ENCODE results near the gene PLIN4.

The PLIN4 gene

DNA sequence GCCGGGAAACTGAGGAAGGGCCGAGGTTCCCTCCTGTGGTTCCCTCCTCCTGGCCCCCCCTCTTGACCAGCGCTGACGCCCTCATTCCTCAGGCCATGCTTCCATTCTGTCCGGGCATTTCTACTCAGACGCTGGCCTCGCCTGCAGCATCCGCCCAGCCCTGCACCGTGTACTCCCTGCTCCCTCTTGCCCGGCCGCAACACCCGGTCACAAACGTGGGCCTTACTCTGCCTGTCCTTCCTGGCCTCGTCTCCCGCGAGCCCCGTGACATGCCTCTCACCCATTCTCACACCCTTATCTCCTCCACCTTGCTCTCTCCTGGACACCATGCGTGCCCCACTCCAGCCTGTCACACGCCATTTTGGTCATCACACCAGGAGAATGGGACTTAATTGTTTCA lies 34.9 kb downstream of the PLIN4 start:
- DNase-seq = no peak

DNA sequence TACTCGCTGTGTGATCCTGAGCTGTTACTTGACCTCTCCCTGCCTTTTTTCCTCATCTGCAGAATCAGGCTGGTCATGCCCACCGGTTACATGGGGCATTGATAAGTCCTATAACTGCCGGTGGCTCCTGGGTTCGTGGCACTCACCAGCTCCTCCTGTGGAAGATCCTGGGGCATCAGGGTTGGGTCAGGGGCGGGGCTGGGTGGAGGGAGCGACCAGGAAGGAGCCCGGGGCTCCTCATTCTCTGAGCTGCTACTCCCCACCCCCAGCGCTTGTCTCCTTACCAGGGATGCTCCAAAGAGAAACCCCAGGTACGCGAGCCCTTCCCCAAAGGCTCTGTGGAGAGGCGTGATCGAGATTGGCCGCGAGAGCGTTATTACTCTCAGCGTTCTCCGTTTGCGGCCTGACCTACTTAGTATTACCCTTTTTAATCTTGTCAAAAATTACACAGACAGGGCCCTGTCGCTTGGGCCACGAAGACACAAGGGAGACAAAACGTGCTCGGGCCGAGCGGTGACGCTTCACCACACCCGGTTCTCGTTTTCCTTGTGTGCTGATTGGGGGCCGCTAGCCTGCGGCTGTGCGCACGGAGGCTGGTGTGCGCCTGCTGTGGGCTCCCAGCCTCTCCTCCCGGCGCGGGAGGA lies 35.4 kb downstream of the PLIN4 start:
- no peak for DNase-seq

DNA sequence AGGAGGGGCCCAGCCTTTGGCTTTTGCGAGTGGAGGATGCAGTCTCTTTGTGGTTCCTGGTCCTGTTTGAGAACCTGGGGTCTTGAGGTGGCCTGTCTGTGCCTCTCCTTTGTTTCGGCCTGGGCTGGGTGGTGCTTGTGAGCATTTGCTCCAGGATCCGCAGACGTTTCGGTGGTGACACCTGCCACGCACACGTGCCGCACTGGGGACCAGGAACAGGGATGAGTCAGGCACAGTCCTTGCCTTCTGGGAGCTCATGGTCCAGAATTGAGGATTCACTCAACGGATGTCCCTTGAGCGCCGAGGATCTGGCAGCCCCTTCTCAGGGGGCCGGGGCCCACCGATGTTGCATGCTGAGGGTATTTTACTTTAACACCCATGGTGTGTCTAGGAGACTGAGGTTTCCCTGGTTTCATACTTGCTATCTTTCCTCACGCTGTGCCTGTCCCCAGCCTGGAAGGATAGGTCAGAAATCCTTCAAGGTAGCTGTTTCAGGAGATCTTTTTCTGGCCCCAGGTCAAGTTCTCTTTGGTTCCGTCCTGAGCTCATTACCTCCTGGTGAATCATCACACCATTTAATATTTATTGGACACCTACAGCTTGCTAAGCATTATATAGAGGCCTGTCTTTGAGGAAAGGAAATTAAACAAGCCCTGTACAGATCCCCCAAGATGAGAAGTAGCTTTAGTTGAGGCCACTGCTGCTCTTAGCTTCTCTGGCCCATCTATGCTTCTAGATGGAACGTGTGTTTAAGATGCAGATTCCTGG lies 41.1 kb downstream of the PLIN4 start:
- DNase-seq = no peak

DNA sequence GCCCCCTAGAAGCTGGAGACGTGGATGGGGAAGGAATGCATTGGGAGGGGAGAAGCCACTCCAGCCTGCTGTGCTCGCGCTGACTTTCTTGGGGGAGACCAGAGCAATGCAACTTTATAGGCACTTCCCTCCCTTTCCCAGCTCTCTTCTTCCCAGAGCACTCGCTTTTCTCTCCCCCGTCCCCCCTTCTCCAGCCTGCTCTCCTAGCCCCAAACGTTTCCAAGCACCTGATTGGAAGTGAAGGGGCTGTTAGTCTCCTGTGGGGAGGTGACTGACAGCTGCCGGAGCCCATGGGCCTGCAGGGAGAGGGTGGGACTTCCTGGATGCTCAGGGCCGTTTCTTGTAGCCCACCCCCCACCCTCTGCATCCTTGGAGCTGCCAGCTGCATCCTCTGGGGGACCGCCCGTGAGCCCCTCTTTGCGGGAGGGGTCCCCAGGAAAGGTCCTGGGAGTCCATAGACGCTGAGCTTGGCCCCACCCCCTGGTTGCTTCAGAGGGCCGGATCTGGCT lies 43.7 kb downstream of the PLIN4 start:
- DNase-seq = peak; percentile 55

DNA sequence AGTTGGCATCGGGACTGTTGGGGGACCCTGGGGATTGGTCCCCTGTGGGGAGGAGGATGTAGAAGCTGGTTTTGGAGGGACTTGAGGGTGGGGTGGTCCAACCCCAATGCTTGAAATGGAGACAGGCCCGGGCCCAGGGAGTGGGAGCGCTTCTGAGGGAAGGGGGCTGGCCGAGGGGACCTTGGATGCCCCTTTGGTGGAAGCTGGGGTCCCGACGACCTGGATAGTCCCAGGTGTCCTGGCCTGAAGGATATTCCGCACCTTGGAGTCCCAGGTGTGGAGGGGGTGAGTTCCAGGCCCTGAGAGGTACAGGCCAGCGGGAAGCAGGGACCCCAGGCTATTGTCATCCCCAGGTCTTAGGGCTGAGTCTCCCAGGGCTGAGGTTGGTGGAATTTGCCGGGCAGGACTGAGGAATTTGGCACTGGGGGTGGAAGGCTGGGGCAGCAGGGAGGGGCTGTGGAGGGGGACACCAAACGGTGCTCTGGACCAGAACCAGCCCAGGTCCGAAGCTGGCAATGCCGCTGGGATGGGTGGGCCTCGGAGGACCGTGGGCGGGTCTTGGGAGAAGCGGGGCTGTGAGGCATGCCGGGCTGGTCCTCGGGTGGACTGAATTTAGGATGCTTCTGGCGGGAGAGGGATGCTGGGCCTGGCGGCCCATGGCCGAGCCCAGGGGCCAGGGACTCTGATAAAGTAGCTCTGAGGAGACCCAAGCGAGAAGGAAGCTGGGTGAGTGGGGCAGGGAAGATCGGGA lies 44.3 kb downstream of the PLIN4 start:
- no peak for DNase-seq

DNA sequence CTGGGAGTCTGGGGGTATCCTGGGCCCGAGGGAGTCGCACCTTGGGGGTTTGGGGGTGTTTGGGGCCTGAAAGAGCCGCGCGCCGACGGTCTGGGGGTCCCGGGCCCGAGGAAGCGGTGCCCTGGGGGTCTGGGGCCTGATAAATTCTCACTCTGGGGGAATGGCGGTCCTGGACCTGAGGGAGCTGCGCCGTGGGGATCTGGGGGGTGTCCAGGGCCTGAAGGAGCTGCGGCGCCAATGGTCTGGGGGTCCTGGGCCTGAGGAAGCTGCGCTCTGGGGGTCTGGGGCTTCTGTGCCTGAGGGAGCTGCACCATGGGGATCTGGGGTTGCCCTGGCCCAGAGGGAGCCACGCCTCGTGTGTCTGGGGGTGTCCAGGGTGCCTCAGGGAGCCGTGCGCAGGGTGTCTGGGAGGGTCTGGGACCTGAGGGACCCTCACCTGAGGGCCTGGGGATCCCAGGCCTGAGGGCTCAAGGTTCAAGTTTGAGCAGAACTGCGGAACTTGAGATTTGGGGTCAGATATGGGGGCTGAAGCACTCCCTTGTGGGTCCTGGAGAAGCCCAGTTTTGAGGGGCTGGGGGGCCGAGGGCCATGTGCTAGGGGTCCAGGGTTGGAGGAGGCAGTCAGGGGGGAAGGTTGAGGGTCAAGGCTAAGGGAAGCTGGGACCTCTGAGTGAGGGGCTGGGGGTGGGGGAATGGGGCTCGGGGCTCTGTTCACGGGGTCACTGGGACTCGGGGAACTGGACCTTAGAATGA lies 45.1 kb downstream of the PLIN4 start:
- DNase-seq = no peak

DNA sequence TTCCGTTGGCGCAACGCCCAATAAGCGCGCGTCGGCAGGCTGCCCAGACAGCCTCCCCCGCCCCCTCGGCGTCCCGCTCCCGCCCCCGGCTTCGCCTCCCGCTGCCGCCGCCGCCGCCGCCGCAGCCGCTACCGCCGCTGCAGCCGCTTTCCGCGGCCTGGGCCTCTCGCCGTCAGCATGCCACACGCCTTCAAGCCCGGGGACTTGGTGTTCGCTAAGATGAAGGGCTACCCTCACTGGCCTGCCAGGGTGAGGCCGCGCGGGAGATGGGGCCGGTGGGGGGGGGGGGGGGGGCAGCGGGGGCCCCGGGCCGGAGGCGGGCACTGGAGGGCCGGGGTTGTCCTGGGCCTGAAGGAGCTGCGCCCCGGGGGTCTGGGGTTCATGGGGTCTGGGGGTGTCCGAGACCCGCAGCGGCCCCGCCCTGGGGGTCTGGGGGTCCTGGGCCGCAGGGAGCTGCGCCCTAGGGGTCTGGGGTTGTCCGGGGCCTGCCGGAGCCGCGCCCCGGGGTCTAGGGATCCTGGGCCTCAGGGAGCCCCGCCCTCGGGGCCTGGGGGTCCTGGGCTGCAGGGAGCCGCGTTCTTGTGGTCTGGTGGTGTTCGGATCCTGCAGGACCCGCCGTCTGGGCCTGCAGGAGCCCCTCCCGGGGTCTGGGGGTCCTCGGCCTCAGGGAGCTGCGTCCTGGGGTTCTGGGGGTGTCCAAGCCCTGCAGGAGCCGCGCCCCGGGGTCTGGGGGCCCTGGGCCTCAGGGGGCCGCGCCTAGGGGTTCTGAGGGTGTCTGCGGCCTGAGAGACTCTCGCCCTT lies 45.9 kb downstream of the PLIN4 start, which contains the start of gene HDGFL2:
HDGFL2 (plus strand) TSS at position 124 of the 801 bp plus-strand sequence; CDS start at position 178, 54 bp downstream.
- DNase-seq = no peak

DNA sequence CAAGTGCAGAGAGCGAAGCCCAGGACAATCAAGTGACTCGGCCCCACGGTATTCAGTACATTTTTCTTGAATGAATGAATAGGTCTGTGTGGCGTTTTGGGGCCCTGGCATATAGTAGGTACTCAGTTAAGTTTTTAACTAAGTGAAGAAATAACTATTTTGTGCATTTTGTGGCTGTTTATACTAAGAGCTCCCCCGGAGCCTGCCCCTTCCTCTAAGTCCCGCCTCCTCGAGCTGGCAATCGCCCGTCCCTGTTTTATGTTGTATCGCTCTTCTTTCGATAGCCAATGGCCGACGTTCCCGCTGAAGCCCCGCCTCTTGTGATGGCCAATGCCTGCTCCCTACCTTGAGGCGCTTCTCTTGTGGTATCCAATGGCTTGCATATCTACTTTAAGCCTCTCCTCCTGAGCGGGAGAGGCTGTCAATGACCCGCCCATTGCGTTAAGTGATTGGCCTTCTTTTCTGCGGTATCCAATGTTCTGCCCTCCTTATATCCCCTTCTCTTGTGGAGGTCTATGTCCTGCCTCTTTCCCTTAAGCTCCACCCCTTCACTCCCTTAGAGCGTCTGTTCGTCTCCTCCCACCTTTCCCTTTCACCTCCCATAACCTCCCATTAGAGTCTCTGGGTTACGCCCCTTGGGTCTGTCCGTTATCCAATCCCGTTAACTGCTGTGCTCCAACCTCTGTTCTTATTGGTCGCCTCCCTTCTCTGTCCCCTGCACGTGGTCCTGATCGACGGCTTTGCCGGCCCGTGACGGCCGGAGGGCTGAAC lies 46.7 kb downstream of the PLIN4 start:
- peak; percentile 100 for DNase-seq

DNA sequence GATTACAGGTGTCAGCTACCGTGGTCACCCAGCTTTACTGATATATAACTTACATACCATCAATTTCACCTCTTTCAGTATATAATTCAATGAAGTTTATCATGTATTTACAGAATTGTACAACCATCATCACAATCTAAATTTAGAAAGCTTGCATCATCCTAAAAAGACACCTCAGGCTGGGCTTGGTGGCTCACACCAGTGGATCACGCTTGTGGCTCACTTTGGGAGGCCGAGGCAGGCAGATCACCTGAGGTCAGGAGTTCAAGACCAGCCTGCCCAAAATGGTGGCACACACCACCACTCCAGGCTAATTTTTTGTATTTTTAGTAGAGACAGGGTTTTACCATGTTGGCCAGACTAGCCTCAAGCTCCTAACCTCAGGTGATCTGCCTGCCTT lies 50.5 kb downstream of the PLIN4 start:
- no peak for DNase-seq

DNA sequence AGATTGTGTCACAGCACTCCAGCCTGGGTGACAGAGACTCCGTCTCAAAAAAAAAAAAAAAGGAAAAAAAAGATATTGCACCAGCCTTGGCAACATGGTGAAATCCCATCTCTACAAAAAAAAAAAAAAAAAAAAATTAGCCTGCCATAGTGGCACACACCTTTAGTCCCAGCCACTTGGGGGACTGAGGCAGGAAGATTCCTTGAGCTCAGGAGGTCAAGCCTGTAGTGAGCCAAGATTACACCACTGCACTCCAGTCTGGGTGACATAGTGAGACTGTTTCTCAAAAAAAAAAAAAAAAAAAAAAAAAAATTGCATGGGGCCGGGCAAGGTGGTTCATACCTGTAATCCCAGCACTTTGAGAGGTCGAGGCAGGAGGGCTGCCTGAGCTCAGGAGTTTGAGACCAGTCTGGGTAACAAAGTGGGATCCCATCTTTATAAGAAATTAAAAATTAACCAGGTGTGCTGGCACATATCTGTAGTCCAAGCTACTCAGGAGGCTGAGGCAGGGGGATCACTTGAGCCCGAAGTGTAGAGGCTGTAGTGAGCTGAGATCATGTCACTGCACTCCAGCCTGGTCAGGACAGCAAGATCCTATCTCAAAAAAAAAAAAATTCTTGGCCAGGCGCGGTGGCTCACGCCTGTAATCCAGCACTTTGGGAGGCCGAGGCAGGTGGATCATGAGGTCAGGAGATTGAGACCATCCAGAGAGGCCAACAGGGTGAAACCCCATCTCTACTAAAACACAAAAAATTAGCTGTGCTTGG lies 53.3 kb downstream of the PLIN4 start:
- no peak for DNase-seq

DNA sequence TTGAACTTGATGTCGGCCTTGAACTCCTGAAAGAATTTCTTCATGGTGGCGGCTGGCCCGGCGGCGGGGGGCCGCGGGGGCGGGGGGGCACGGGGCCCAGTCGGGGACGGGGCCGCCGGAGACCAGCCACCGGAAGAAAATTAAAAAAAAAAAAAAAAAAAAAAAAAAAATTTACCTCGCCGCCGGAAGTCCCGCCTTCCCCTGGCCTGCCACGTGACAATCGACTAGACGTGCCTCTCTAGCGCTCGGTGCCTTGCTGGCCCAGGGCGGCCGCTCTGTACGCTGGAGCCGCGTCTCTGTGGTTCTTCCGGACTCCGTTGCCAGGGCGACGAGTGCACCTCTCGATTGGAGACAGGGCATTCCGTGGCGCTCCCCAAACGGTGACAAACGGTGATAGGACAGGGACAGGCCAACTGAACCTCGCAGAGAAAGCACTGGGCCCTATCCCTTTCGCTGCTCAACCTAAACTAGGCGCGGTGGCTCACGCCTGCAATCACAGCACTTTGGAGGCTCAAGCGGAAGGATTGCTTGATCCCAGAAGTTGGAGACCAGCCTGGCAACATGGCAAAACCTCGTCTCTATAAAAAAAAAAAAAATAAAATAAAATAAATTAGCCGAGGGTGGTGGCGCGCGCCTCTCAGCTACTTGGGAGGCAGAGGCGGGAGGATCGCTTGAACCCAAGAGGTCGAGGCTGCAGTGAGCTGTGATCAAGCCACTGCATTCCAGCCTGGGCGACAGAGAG lies 60.5 kb downstream of the PLIN4 start, which contains the start of gene UBXN6:
UBXN6 (minus strand) TSS at position 141 of the 742 bp plus-strand sequence; CDS start at position 44, 97 bp downstream.
- peak; percentile 98 for DNase-seq

DNA sequence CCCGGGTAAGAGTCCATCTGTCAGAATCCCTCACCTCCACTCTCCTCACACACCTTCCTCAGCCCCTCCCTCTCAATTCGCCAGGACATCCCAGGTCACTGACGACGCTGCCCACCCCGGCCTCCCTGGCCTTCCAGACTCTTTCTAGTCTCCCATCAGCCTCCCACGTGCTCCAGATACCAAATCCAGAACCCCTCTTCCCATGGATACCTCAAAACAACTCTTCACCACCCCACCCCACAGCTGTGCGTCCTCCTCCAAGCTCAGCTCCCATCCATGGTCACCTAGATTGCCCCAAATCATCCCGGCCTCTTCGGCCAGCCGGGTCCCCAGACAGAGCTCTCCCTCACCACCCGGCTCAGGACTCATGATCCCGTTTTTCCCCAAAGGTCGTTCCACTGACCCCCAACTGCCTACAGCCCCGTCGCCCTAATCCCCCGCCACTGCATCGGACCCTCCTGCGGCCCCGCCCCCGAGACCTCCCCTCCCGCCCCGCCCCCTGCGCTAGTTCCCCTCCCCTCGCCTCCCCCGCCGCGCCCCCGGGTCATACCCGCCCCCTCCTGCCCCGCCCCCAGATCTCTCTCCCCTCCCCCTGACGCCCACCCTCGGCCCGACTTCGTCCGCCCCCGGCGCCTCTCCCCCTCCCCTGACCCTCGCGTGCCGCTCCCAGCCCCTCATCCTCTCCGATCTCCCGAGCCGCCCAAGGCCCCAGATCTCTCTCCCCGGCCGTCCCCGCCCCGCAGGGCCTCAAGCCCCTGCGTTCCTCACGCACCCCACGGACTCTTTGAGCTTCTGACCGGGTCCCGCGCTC lies 61.2 kb downstream of the PLIN4 start:
- no peak for DNase-seq

DNA sequence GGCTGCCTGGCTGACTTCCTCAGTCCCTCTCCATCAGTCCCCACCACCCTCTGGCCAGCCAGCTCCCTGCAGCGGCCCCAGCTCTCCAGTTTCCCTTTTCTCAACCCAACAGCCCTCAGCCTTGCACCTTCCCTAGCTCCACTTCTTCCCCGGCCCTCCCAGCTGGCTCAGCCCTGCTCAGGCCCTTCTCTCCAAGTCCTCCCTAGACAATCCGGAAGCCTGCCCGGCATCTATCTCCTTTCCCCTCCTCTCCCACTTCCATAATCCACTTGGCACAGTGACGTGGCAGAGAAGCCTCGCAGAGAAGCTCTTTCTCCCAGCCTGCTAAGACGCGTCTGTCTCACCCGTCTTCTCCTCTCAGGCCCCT lies 61.8 kb downstream of the PLIN4 start:
- no peak for DNase-seq

DNA sequence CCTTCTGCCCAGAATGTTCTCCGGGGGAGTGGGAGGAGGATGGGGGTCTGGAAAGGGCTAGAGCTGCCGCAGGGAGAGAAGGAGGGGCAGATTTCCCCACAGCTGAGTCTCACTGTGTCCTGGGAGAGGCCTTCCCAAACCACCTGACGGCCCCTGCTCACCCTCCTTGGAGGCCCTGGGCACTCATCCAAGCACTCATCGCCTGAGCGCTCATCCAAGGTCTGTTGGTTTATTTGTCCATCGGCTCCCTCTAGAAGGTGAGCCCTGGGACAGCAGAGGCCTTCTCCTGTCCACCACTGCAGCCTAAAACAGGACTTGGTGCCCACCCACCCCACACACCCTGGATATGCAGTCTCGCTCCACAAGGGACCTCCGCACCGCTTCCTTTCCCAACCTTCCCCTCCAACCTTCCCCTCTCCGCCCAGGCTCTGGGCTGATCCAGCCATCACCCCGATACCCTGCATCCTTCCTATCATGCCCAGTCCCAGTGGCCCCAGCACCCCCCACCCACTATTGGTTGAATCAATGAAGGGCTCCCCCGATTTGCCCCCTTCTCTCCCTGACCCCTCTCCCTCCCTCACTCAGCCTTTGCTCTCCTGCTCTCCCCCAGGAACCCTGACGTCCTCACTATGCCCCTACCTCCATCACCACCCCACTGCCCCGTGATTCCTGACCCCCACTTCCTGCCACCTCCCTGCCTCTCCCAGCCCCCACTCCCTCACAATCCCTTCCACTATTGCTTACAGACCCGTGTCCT lies 62.4 kb downstream of the PLIN4 start:
- no peak for DNase-seq

DNA sequence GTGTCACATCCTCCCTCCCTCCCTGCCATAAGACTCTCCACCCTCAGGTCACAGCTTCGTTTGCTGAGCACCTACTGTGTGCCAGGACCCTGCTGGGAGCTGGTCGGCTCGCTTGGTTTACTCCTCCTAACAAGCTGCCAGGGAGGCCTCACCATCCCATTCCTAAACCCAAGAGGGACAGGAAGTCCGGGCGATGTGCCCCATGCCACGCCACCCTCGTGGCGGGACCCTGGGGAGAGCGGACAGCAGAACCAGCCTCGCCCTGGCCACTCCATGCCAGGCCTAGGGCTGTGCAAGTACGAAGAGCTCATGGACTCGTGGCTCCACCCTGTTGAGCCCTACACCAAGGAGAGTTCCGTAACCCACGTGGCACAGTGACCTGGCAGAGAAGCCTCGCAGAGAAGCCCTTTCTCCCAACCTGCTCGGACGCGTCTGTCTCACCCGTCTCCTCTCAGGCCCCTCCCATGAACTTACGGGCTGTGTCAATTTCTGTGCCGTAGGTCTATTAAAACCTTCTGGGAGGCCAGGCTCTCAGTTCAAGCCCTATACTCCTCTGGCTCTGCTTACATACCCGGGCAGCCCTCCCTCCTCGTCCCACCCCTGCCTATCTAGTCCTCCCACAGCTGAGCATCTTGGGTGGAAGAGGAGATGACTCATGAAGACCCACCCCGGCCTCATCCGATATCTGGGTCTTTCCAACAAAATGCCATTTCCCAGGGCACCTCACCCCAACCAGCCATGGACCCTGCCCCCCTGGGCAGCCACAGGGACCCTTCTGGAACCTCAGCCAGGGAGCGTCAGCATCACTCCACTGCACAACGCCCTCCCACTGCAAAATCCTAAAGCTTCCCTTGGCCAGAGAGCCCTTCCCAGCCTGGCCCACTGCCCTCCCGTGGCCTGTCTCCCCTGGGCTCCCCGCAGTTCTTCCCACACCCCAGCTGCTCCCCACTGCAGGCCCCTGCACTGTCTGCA lies 63.3 kb downstream of the PLIN4 start:
- no peak for DNase-seq
